ENCODE measurements around the gene COX4I1. TPM values are rescaled to one million over a fixed set of nuclear protein-coding genes. Genes with fewer than 3 reads are reported as not detected.

The COX4I1 gene
- total RNA-seq = 100 to 1,000 TPM; 493 to 511 TPM

GRCh38 chr16:85799497-85800320 is at the start of gene COX4I1, which contains the start of gene EMC8:
COX4I1 (plus strand) TSS chr16:85799695; CDS start chr16:85801206, 1,511 bp downstream.
EMC8 (minus strand) TSS chr16:85799544; CDS start chr16:85799295, 249 bp downstream.
- intact Hi-C loops (cut with micrococcal nuclease) = no loop called here
- ChIA-PET POLR2A (interaction anchor here (0.6 kb wide), 1 partner anchor 11 kb away, joined by 3 read pairs; no protein-coding TSS in a partner anchor), CTCF (interaction anchor here (1.7 kb wide), 1 partner anchor 22 kb away, joined by 11 read pairs; no protein-coding TSS in a partner anchor)
- DNase-seq = peak; percentile 96
- peaks cover 43% of the 10 kb centered on the region for H3K36me3 Mint-ChIP-seq
- no peaks in the 10 kb centered on the region for H3K9me3 Mint-ChIP-seq
- peak within 1 kb of the TSS; percentile 86 for H3K4me3 Mint-ChIP-seq
- H3K27me3 Mint-ChIP-seq = no peaks in the 10 kb centered on the region
- peaks cover 57% of the 10 kb centered on the region for H3K4me1 Mint-ChIP-seq (ENCODE audit: low read depth)
- H3K27ac Mint-ChIP-seq = peak within 1 kb of the TSS; percentile 85

GRCh38 chr16:85749771-85750145 is 49.7 kb upstream of the COX4I1 start:
- CTCF ChIA-PET = no interaction called here
- intact Hi-C loops (cut with micrococcal nuclease) = no loop called here

GRCh38 chr16:85750146-85750826 is 49.2 kb upstream of the COX4I1 start:
- Mint-ChIP-seq H3K9me3 (no peaks in the 10 kb centered on the region), H3K27ac (no peak overlapping the region), H3K27me3 (peaks cover 28% of the 10 kb centered on the region), H3K4me1 (ENCODE audit: low read depth) (peaks cover 9% of the 10 kb centered on the region), H3K36me3 (no peaks in the 10 kb centered on the region), H3K4me3 (peak overlapping the region; percentile 64)
- intact Hi-C loops (cut with micrococcal nuclease) = no loop called here
- DNase-seq = no peak
- CTCF ChIA-PET = no interaction called here
- POLR2A ChIA-PET = no interaction called here

More at GRCh38 chr16:85749771-85750145, 49.7 kb upstream of the COX4I1 start:
- H3K4me3 Mint-ChIP-seq = peak overlapping the region; percentile 64
- H3K9me3 Mint-ChIP-seq = no peaks in the 10 kb centered on the region
- H3K4me1 Mint-ChIP-seq (ENCODE audit: low read depth) = peaks cover 9% of the 10 kb centered on the region
- peaks cover 28% of the 10 kb centered on the region for H3K27me3 Mint-ChIP-seq
- POLR2A ChIA-PET = no interaction called here
- no peaks in the 10 kb centered on the region for H3K36me3 Mint-ChIP-seq
- no peak for DNase-seq
- H3K27ac Mint-ChIP-seq = no peak overlapping the region

GRCh38 chr16:85750827-85751697 is 48.4 kb upstream of the COX4I1 start, which contains the start of gene C16orf74:
C16orf74 (minus strand) TSS chr16:85751096; CDS start chr16:85735217, 15,879 bp downstream.
- no peak within 1 kb of the TSS for H3K27ac Mint-ChIP-seq
- intact Hi-C loops (cut with micrococcal nuclease) = no loop called here
- no peak for DNase-seq
- H3K4me1 Mint-ChIP-seq (ENCODE audit: low read depth) = peaks cover 9% of the 10 kb centered on the region
- CTCF ChIA-PET = no interaction called here
- POLR2A ChIA-PET = no interaction called here
- no peaks in the 10 kb centered on the region for H3K9me3 Mint-ChIP-seq
- peaks cover 29% of the 10 kb centered on the region for H3K27me3 Mint-ChIP-seq
- no peaks in the 10 kb centered on the region for H3K36me3 Mint-ChIP-seq
- peak within 1 kb of the TSS; percentile 64 for H3K4me3 Mint-ChIP-seq

- intact Hi-C loops (cut with micrococcal nuclease) = no loop called here
- CTCF ChIA-PET = no interaction called here
- DNase-seq = no peak
- Mint-ChIP-seq H3K27ac (no peak overlapping the region), H3K4me1 (ENCODE audit: low read depth) (peaks cover 9% of the 10 kb centered on the region), H3K36me3 (no peaks in the 10 kb centered on the region), H3K27me3 (peaks cover 33% of the 10 kb centered on the region), H3K9me3 (no peaks in the 10 kb centered on the region), H3K4me3 (no peak overlapping the region)
- POLR2A ChIA-PET = no interaction called here
Observed at GRCh38 chr16:85751698-85752501, 47.6 kb upstream of the COX4I1 start.

GRCh38 chr16:85752511-85753420 is 46.7 kb upstream of the COX4I1 start:
- no peaks in the 10 kb centered on the region for H3K9me3 Mint-ChIP-seq
- no peaks in the 10 kb centered on the region for H3K36me3 Mint-ChIP-seq
- CTCF ChIA-PET = no interaction called here
- POLR2A ChIA-PET = no interaction called here
- no peak for DNase-seq
- peaks cover 14% of the 10 kb centered on the region for H3K4me1 Mint-ChIP-seq (ENCODE audit: low read depth)
- H3K27ac Mint-ChIP-seq = no peak overlapping the region
- peaks cover 33% of the 10 kb centered on the region for H3K27me3 Mint-ChIP-seq
- intact Hi-C loops (cut with micrococcal nuclease) = no loop called here
- no peak overlapping the region for H3K4me3 Mint-ChIP-seq

- Mint-ChIP-seq H3K27ac (no peak overlapping the region), H3K4me1 (ENCODE audit: low read depth) (peaks cover 14% of the 10 kb centered on the region), H3K9me3 (no peaks in the 10 kb centered on the region), H3K36me3 (no peaks in the 10 kb centered on the region), H3K27me3 (peaks cover 37% of the 10 kb centered on the region), H3K4me3 (no peak overlapping the region)
- CTCF ChIA-PET = interaction anchor here (1.3 kb wide), 1 partner anchor 138 kb away, joined by 3 read pairs; no protein-coding TSS in a partner anchor
- POLR2A ChIA-PET = no interaction called here
- intact Hi-C loops (cut with micrococcal nuclease) = no loop called here
- no peak for DNase-seq
Observed at GRCh38 chr16:85753559-85753958, 45.9 kb upstream of the COX4I1 start.

GRCh38 chr16:85753976-85754375 is 45.5 kb upstream of the COX4I1 start:
- no peaks in the 10 kb centered on the region for H3K9me3 Mint-ChIP-seq
- DNase-seq = no peak
- no peak overlapping the region for H3K4me3 Mint-ChIP-seq
- POLR2A ChIA-PET = no interaction called here
- no peaks in the 10 kb centered on the region for H3K36me3 Mint-ChIP-seq
- intact Hi-C loops (cut with micrococcal nuclease) = no loop called here
- peaks cover 40% of the 10 kb centered on the region for H3K27me3 Mint-ChIP-seq
- CTCF ChIA-PET = interaction anchor here (1.3 kb wide), 1 partner anchor 138 kb away, joined by 3 read pairs; no protein-coding TSS in a partner anchor
- H3K27ac Mint-ChIP-seq = no peak overlapping the region
- H3K4me1 Mint-ChIP-seq (ENCODE audit: low read depth) = peaks cover 17% of the 10 kb centered on the region

- CTCF ChIA-PET = interaction anchor here (1.3 kb wide), 1 partner anchor 139 kb away, joined by 3 read pairs; no protein-coding TSS in a partner anchor
- no peak for DNase-seq
Observed at GRCh38 chr16:85754413-85754812, 45.1 kb upstream of the COX4I1 start.

GRCh38 chr16:85755929-85756768 is 43.3 kb upstream of the COX4I1 start:
- no peak overlapping the region for H3K27ac Mint-ChIP-seq
- ChIA-PET CTCF (no interaction called here), POLR2A (no interaction called here)
- H3K4me1 Mint-ChIP-seq (ENCODE audit: low read depth) = peaks cover 15% of the 10 kb centered on the region
- peaks cover 41% of the 10 kb centered on the region for H3K27me3 Mint-ChIP-seq
- no peaks in the 10 kb centered on the region for H3K36me3 Mint-ChIP-seq
- no peak overlapping the region for H3K4me3 Mint-ChIP-seq
- intact Hi-C loops (cut with micrococcal nuclease) = no loop called here
- no peaks in the 10 kb centered on the region for H3K9me3 Mint-ChIP-seq
- DNase-seq = no peak

More at GRCh38 chr16:85754413-85754812, 45.1 kb upstream of the COX4I1 start:
- peaks cover 20% of the 10 kb centered on the region for H3K4me1 Mint-ChIP-seq (ENCODE audit: low read depth)
- no peaks in the 10 kb centered on the region for H3K36me3 Mint-ChIP-seq
- no peaks in the 10 kb centered on the region for H3K9me3 Mint-ChIP-seq
- intact Hi-C loops (cut with micrococcal nuclease) = no loop called here
- H3K27ac Mint-ChIP-seq = no peak overlapping the region
- POLR2A ChIA-PET = no interaction called here
- H3K27me3 Mint-ChIP-seq = peaks cover 42% of the 10 kb centered on the region
- no peak overlapping the region for H3K4me3 Mint-ChIP-seq

Data from activated CD4-positive, alpha-beta memory T cell treated with anti-CD3 and anti-CD28 coated beads for 36 hours (primary cell).